SK-N-SH (cell line): ENCODE measurements around the gene LRRTM2. TPM values are rescaled to one million over a fixed set of nuclear protein-coding genes. Genes with fewer than 3 reads are reported as not detected.

ENCODE experiments used
- CTCF ChIA-PET: fragments of 300-600, 350-600 bp; formaldehyde crosslinking; extraction: SDS; loops from one replicate; lab custom pipeline; 2021; lab: Yijun Ruan, JAX
- POLR2A ChIA-PET: fragments of 350-600 bp; sonication (Branson Sonifier 250); formaldehyde crosslinking; extraction: SDS; loops from one replicate; lab custom pipeline; 2020; ENCODE audit warnings: antibody characterized with exemption, inconsistent platforms; lab: Yijun Ruan, JAX
- DNase-seq: peaks from one replicate; pipeline ENCODE4 v3.0.0; 2012
- H2AFZ ChIP-seq: fragments of 200-600 bp; sonication (generic); 2 replicates; pipeline ENCODE4 v1.8.1; 2016; ENCODE audit warnings: antibody characterized with exemption, mild to moderate bottlenecking, low read depth
- H3F3A ChIP-seq: fragments of 200-600 bp; sonication (generic); replicated peaks from 2 replicates; pipeline ENCODE3; 2016; ENCODE audit warnings: antibody characterized with exemption, mild to moderate bottlenecking; ENCODE audit not compliant: insufficient read depth
- H3K27ac ChIP-seq, 2 experiments: fragments of 200-500 bp in 1 of 2; fragments of 200-600 bp in 1 of 2; sonication (Bioruptor generic) in 1 of 2; sonication (generic), shearing (Covaris generic) in 1 of 2; 2 replicates each; pipeline versions ENCODE4 v1.5.1 to v1.6.1; 2014 to 2016; ENCODE audit warnings: low read depth in 2 of 2, inconsistent platforms in 1 of 2, low read length in 1 of 2, mild to moderate bottlenecking in 1 of 2, mixed read lengths in 1 of 2
- H3K27me3 ChIP-seq: fragments of 200-600 bp; sonication (generic), shearing (Covaris generic); 2 replicates; pipeline ENCODE4 v1.6.1; 2016; ENCODE audit warnings: mixed run types; ENCODE audit not compliant: insufficient read depth
- H3K36me3 ChIP-seq, 2 experiments: fragments of 200-500 bp in 1 of 2; fragments of 200-600 bp in 1 of 2; sonication (Bioruptor generic) in 1 of 2; sonication (generic) in 1 of 2; replicated peaks in 1 of 2; 2 replicates each; pipeline versions ENCODE3 to v1.5.1; 2014 to 2016; ENCODE audit warnings: low read length in 1 of 2, mild to moderate bottlenecking in 1 of 2; ENCODE audit not compliant: insufficient read depth in 2 of 2, control insufficient read depth in 1 of 2
- H3K4me1 ChIP-seq, 2 experiments: fragments of 200-500 bp in 1 of 2; fragments of 200-600 bp in 1 of 2; sonication (Bioruptor generic) in 1 of 2; sonication (generic), shearing (Covaris generic) in 1 of 2; 2 replicates each; pipeline versions ENCODE4 v1.5.1 to v1.6.1; 2014 to 2016; ENCODE audit warnings: low read depth in 1 of 2, low read length in 1 of 2, mixed run types in 1 of 2; ENCODE audit not compliant: insufficient read depth in 2 of 2, control insufficient read depth in 1 of 2
- H3K4me2 ChIP-seq: fragments of 200-600 bp; sonication (generic), shearing (Covaris generic); 2 replicates; pipeline ENCODE4 v1.6.1; 2017; ENCODE audit warnings: mixed run types
- H3K4me3 ChIP-seq, 2 experiments: fragments of 200-500 bp in 1 of 2; fragments of 200-600 bp in 1 of 2; sonication (Bioruptor generic) in 1 of 2; sonication (generic), shearing (Covaris generic) in 1 of 2; 2 replicates each; pipeline versions ENCODE4 v1.5.1 to v1.8.1; 2014 to 2016; ENCODE audit warnings: low read depth in 2 of 2, inconsistent platforms in 1 of 2, low read length in 1 of 2, mild to moderate bottlenecking in 1 of 2, mixed read lengths in 1 of 2, moderate library complexity in 1 of 2
- H3K79me2 ChIP-seq: fragments of 200-600 bp; sonication (generic); 2 replicates; pipeline ENCODE4 v1.8.1; 2017; ENCODE audit warnings: mild to moderate bottlenecking; ENCODE audit not compliant: insufficient read depth
- H3K9ac ChIP-seq: fragments of 200-600 bp; sonication (generic); 2 replicates; pipeline ENCODE4 v1.6.1; 2017; ENCODE audit warnings: mixed run types
- H3K9me2 ChIP-seq: fragments of 200-600 bp; sonication (generic); 2 replicates; pipeline ENCODE4 v1.6.1; 2017; ENCODE audit warnings: mixed run types
- H3K9me3 ChIP-seq: fragments of 200-600 bp; sonication (generic); 2 replicates; pipeline ENCODE4 v1.6.1; 2017; ENCODE audit warnings: mixed run types, mild to moderate bottlenecking, moderate library complexity
- H4K20me1 ChIP-seq: fragments of 200-600 bp; sonication (generic); 2 replicates; pipeline ENCODE4 v1.6.1; 2017; ENCODE audit warnings: mild to moderate bottlenecking, mixed run types; ENCODE audit not compliant: insufficient read depth
- ELF1 ChIP-seq: IDR thresholded peaks from 2 replicates; pipeline ENCODE4 v1.4.0; 2012
- EZH2phosphoT487 ChIP-seq: fragments of 200-600 bp; sonication (generic); IDR thresholded peaks from 2 replicates; pipeline ENCODE4 v1.6.1; 2017; ENCODE audit warnings: low read depth, mixed run types, mild to moderate bottlenecking, antibody characterized with exemption, moderate library complexity, borderline replicate concordance
- FOSL2 ChIP-seq: IDR thresholded peaks from 2 replicates; pipeline ENCODE4 v1.4.0; 2012; ENCODE audit warnings: low read depth, mild to moderate bottlenecking, moderate library complexity, borderline replicate concordance
- FOXM1 ChIP-seq: IDR thresholded peaks from 2 replicates; pipeline ENCODE4 v1.4.0; 2012; ENCODE audit warnings: low read depth, mild to moderate bottlenecking
- GABPA ChIP-seq: IDR thresholded peaks from 2 replicates; pipeline ENCODE4 v1.4.0; 2012; ENCODE audit warnings: low read depth, mild to moderate bottlenecking
- POLR2AphosphoS5 ChIP-seq: IDR thresholded peaks from 2 replicates; pipeline ENCODE4 v1.6.1; 2012; ENCODE audit warnings: low read depth, low read length
- RAD21 ChIP-seq: IDR thresholded peaks from 2 replicates; pipeline ENCODE4 v1.6.1; 2012; ENCODE audit warnings: mild to moderate bottlenecking, low read length
- RCOR1 ChIP-seq: fragments of 150-350 bp; IDR thresholded peaks from 2 replicates; pipeline ENCODE4 v1.6.1; 2017; ENCODE audit warnings: antibody characterized with exemption, low read length
- REST ChIP-seq: IDR thresholded peaks from 2 replicates; pipeline ENCODE4 v1.6.1; 2012; ENCODE audit warnings: mild to moderate bottlenecking, low read depth, low read length, moderate library complexity
- RFX5 ChIP-seq: IDR thresholded peaks from 2 replicates; pipeline ENCODE4 v1.6.1; 2012; ENCODE audit warnings: mild to moderate bottlenecking, improper control_type of control experiment, low read length
- RXRA ChIP-seq: IDR thresholded peaks from 2 replicates; pipeline ENCODE4 v1.4.0; 2012; ENCODE audit warnings: low read depth, mild to moderate bottlenecking, borderline replicate concordance
- TAF1 ChIP-seq: IDR thresholded peaks from 2 replicates; pipeline ENCODE4 v1.6.1; 2012; ENCODE audit warnings: low read depth, mild to moderate bottlenecking, low read length, moderate library complexity, borderline replicate concordance
- TEAD4 ChIP-seq: IDR thresholded peaks from 2 replicates; pipeline ENCODE4 v1.4.0; 2012; ENCODE audit warnings: mild to moderate bottlenecking, borderline replicate concordance; ENCODE audit not compliant: insufficient read depth
- YY1 ChIP-seq: IDR thresholded peaks from 2 replicates; pipeline ENCODE4 v1.4.0; 2012; ENCODE audit warnings: low read depth, mild to moderate bottlenecking
- WGBS: methylation state at CpG from one replicate; pipeline ENCODE4 v1.1.6; 2017; ENCODE audit warnings: low lambda C conversion rate; 5-methylcytosine and 5-hydroxymethylcytosine counted together
- polyA plus RNA-seq, 3 experiments: library from polyadenylated mRNA; depleted of rRNA; stranded (reverse); fragments of >200 nt; gene quantifications; 2 replicates each; pipeline ENCODE4 v1.2.3, GENCODE V29; 2012

Gene LRRTM2
- polyA plus RNA-seq, 1 of the 3 experiments (the other 2 are of a cell fraction) = 0.38 TPM

GRCh38 chr5:138918686-138919085 lies 43.6 kb upstream of the LRRTM2 start:
- Histone ChIP-seq H3K9me3 (no peaks in the 10 kb centered on the region), H4K20me1 (peaks cover 30% of the 10 kb centered on the region), H3K4me1 (peaks cover 3 to 6% of the 10 kb centered on the region in 2 experiments; a peak in 2 of 4 replicates), H3K79me2 (peaks cover 43% of the 10 kb centered on the region), H3K4me2 (no peak overlapping the region), H3K27me3 (no peaks in the 10 kb centered on the region), H3K4me3 (no peak overlapping the region), H2AFZ (no peak overlapping the region), H3K9ac (no peak overlapping the region), H3K9me2 (no peaks in the 10 kb centered on the region), H3K27ac (no peak overlapping the region), H3K36me3 (peaks cover 2 to 62% of the 10 kb centered on the region in 2 experiments), H3F3A (peaks cover 17% of the 10 kb centered on the region)
- no peak for DNase-seq
- TF ChIP-seq POLR2AphosphoS5 (no peak), RAD21 (no peak), GABPA (no peak)
- ChIA-PET POLR2A (no interaction called here), CTCF (no interaction called here)
- WGBS = 75% methylated on average over 4 of the region's 4 CpGs

DNA sequence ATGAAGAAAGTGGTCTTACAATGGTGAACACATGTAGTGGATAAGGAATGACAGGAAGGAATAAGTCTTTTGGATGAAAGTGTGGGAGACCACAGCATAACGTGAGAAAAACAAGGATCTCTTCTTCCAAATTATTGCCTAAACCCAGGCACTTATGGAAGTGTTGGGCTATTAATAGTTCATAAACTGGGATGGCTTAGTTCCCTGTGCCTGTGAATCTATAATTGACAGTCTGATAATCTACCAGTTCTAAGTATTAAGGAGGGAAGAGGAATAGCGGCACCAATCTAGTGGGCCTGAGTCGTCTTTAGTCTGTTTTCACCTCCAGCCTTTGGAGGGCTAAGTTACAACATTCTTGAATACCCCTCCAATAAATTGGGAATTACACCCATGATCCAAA lies 39.2 kb upstream of the LRRTM2 start:
- CTCF ChIA-PET = no interaction called here
- no peak for DNase-seq
- H3K36me3 ChIP-seq = peaks cover 6 to 70% of the 10 kb centered on the region in 2 experiments
- H3K4me1 ChIP-seq = peaks cover 0 to 3% of the 10 kb centered on the region in 2 experiments; a peak in 1 of 4 replicates
- WGBS = 93% methylated on average over 3 of the region's 3 CpGs
- H3K9me2 ChIP-seq = no peaks in the 10 kb centered on the region
- peaks cover 15% of the 10 kb centered on the region for H3F3A ChIP-seq
- H2AFZ ChIP-seq = no peak overlapping the region
- H4K20me1 ChIP-seq = peaks cover 28% of the 10 kb centered on the region
- no peak overlapping the region for H3K4me3 ChIP-seq
- peaks cover 21% of the 10 kb centered on the region for H3K79me2 ChIP-seq
- no peak overlapping the region for H3K9ac ChIP-seq
- no peaks in the 10 kb centered on the region for H3K27me3 ChIP-seq
- TF ChIP-seq TEAD4 = no peak
- no peak for TF ChIP-seq POLR2AphosphoS5
- no peak for TF ChIP-seq RCOR1
- TF ChIP-seq RFX5 = no peak
- no peak for TF ChIP-seq TAF1
- no peak for TF ChIP-seq RAD21
- no peak for TF ChIP-seq RXRA
- no peak for TF ChIP-seq FOXM1
- TF ChIP-seq ELF1 = no peak
- no peak for TF ChIP-seq YY1
- no peak for TF ChIP-seq REST
- no peak for TF ChIP-seq EZH2phosphoT487
- TF ChIP-seq FOSL2 = no peak
- H3K9me3 ChIP-seq = no peaks in the 10 kb centered on the region
- no peak overlapping the region for H3K27ac ChIP-seq
- POLR2A ChIA-PET = no interaction called here
- no peak overlapping the region for H3K4me2 ChIP-seq
